GM12873 (cell line): Measurements from ENCODE around the gene RTN4RL2.

Source experiments
- CTCF ChIP-seq: IDR thresholded peaks from 2 replicates; pipeline ENCODE4 v1.5.1; 2012; ENCODE audit warnings: low read depth, mild to moderate bottlenecking, moderate library complexity, low read length, control low read depth; ENCODE audit not compliant: insufficient read depth; ENCODE audit errors: missing control alignments

RTN4RL2 gene

GRCh38 chr11:57479911-57480310 lies 19.6 kb downstream of the RTN4RL2 start:
- no peak for TF ChIP-seq CTCF

- TF ChIP-seq CTCF: peak; percentile 87
Measured at GRCh38 chr11:57480409-57481137, 20.2 kb downstream of the RTN4RL2 start.

- TF ChIP-seq CTCF: no peak
Measured at GRCh38 chr11:57481315-57481714, 21.0 kb downstream of the RTN4RL2 start.

- TF ChIP-seq CTCF: no peak
Measured at GRCh38 chr11:57481915-57482781, 21.8 kb downstream of the RTN4RL2 start.

- peak; percentile 85 for TF ChIP-seq CTCF
Measured at GRCh38 chr11:57482782-57483561, 22.6 kb downstream of the RTN4RL2 start.

GRCh38 chr11:57483562-57483918 lies 23.2 kb downstream of the RTN4RL2 start:
- no peak for TF ChIP-seq CTCF
